ENCODE data around the gene SEPTIN8.

Gene SEPTIN8

GRCh38 chr5:132816083-132816482 lies 39.0 kb upstream of the SEPTIN8 start:
- TF ChIP-seq, protein P1, sequence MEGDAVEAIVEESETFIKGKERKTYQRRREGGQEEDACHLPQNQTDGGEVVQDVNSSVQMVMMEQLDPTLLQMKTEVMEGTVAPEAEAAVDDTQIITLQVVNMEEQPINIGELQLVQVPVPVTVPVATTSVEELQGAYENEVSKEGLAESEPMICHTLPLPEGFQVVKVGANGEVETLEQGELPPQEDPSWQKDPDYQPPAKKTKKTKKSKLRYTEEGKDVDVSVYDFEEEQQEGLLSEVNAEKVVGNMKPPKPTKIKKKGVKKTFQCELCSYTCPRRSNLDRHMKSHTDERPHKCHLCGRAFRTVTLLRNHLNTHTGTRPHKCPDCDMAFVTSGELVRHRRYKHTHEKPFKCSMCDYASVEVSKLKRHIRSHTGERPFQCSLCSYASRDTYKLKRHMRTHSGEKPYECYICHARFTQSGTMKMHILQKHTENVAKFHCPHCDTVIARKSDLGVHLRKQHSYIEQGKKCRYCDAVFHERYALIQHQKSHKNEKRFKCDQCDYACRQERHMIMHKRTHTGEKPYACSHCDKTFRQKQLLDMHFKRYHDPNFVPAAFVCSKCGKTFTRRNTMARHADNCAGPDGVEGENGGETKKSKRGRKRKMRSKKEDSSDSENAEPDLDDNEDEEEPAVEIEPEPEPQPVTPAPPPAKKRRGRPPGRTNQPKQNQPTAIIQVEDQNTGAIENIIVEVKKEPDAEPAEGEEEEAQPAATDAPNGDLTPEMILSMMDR (IDR thresholded peaks at IDR 0.05; ENCODE audit: extremely low read depth, missing control alignments) = no peak

GRCh38 chr5:132815454-132815853 lies 38.4 kb upstream of the SEPTIN8 start:
- TF ChIP-seq, protein P1 (IDR thresholded peaks at IDR 0.05; ENCODE audit: extremely low read depth, missing control alignments) = no peak
- no peak for DNase-seq (ENCODE audit: low spot score)

More at GRCh38 chr5:132816083-132816482, 39.0 kb upstream of the SEPTIN8 start:
- no peak for DNase-seq (ENCODE audit: low spot score)

DNA sequence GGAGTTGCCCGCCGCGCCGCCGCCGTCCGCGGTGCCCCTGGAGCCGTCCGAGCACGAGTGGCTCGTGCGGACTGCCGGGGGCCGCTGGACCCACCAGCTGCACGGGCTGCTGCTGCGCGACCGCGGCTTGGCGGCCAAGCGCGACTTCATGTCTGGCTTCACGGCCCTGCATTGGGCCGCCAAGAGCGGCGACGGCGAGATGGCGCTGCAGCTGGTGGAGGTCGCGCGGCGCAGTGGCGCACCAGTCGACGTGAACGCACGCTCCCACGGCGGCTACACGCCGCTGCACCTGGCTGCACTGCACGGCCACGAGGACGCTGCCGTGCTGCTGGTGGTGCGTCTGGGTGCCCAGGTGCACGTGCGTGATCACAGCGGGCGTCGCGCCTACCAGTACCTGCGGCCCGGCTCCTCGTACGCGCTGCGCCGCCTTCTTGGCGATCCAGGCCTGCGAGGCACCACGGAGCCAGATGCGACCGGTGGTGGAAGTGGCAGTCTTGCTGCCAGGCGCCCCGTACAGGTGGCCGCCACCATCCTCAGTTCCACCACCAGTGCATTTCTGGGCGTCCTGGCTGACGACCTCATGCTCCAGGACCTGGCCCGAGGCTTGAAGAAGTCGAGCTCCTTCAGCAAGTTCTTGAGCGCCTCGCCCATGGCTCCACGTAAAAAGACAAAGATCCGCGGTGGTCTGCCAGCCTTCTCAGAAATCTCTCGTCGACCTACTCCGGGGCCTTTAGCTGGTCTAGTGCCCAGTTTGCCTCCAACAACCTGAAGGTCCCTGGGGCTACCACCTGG lies 37.7 kb upstream of the SEPTIN8 start:
- TF ChIP-seq, protein P1 (IDR thresholded peaks at IDR 0.05; ENCODE audit: extremely low read depth, missing control alignments) = no peak
- DNase-seq (ENCODE audit: low spot score) = no peak

DNA sequence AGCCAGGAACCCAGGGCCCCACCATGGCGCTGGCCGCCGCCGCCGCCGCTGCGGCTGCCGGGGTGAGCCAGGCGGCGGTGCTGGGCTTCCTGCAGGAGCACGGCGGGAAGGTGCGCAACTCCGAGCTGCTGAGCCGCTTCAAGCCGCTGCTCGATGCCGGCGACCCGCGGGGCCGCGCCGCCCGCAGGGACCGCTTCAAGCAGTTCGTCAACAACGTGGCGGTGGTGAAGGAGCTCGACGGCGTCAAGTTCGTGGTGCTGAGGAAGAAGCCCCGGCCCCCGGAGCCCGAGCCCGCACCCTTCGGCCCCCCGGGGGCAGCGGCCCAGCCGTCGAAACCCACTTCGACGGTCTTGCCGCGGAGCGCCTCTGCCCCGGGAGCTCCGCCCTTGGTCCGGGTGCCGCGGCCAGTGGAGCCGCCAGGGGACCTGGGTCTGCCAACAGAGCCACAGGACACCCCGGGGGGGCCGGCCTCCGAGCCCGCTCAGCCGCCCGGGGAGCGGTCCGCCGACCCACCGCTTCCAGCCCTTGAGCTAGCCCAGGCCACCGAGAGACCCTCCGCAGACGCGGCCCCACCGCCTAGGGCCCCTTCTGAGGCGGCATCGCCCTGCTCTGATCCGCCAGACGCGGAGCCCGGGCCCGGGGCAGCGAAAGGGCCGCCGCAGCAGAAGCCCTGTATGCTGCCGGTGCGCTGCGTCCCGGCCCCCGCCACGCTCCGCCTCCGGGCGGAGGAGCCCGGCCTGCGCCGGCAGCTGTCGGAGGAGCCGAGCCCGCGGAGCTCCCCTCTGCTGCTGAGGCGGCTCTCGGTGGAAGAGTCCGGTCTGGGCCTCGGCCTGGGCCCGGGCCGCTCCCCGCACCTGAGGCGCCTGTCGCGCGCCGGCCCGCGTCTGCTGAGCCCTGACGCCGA lies 36.8 kb upstream of the SEPTIN8 start:
- peak; percentile 79 for DNase-seq (ENCODE audit: low spot score)
- TF ChIP-seq, protein P1 (IDR thresholded peaks at IDR 0.05; ENCODE audit: extremely low read depth, missing control alignments) = no peak

- no peak for DNase-seq (ENCODE audit: low spot score)
- TF ChIP-seq, protein P1 (IDR thresholded peaks at IDR 0.05; ENCODE audit: extremely low read depth, missing control alignments) = no peak
Observed at GRCh38 chr5:132812781-132813598, 36.0 kb upstream of the SEPTIN8 start, which contains the start of gene SOWAHA. Gene SOWAHA (plus strand): TSS chr5:132813302. CDS start chr5:132813622, 320 bp downstream.

GRCh38 chr5:132812123-132812765 lies 35.2 kb upstream of the SEPTIN8 start:
- DNase-seq (ENCODE audit: low spot score) = no peak
- TF ChIP-seq, protein P1 (IDR thresholded peaks at IDR 0.05; ENCODE audit: extremely low read depth, missing control alignments) = no peak

All from GM20000 (cell line).